ENCODE data around the gene SMC6.

Gene SMC6

DNA sequence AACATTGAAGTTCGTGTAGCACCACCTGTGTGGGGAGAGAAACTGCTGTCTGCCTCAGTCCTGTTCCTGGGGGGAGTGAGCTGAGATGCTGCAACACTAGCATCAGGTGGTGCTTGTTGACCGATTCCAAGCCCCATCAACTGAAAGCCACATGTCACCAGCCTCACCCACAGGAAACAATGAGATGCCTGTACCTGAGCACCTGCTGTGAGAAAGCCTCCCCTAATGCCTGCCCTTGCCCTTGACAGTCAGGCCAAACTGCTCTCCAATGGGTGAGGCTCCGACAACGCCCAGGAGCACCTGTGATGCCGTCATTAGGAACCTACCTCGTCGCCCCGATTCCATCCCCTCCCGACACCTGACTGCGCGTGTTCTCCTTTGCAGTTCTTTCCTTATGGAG, 104.6 kb downstream of the SMC6 start:
- no peak for DNase-seq (ENCODE audit: low read depth)

DNA sequence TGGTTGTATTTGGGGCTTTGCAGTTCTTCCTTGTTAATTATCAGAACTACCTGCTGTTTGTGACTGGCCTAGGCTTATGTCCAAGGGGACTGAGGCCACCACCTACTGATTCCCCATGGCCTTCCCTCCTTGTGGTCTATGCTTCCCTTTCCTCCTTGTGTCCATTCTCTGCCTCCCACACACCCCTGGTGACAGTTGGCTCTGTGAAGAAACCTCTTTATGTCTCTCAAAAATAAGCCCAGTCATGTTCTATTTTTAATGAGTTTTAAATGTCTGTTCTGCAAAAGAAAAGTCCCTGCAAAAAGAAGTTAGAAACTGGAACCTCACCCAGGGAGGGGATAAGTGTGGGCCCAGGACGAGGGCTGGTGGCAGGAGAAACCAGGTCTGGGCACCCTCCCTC, 105.0 kb downstream of the SMC6 start:
- DNase-seq (ENCODE audit: low read depth) = no peak

DNA sequence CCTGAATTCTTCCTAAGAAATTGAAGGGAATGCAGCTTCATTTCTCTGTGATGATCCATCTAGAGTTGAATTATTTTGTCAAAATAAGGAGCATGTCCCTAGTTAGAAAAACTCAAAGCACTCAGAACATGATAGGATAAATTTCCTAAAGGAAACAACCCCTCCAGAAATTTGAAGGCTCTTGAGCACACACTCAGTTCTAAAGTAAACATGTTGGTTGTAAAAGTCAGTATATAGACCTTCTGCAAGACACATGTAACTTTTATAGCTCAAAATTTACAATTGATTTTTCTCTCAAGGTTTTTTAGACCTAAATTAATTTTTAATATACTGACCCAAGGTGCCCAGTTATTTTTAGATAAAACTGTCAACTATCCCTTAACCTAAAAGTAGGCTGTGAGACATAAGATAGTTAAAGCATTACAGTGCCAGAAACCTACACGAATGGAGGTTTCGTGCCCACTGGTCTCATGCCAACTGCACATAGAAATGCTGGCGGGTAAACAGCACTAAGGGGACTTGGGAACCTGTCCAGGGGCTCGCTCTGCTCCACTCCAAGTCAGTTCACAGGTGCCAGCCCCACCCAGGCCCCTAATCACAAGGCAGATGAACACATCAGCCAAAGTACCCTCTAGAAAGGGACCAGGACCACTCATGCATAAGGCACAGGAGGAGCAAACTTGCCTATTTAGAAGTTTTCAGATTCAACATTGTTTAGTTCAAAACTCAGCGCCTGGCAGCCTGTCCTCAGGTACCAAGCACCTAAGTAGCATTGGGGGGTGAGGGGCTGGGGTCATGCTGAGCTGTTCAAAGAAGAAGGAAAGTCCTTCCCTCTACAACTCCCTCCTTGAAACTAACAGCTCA, 106.5 kb downstream of the SMC6 start:
- DNase-seq (ENCODE audit: low read depth) = no peak

DNA sequence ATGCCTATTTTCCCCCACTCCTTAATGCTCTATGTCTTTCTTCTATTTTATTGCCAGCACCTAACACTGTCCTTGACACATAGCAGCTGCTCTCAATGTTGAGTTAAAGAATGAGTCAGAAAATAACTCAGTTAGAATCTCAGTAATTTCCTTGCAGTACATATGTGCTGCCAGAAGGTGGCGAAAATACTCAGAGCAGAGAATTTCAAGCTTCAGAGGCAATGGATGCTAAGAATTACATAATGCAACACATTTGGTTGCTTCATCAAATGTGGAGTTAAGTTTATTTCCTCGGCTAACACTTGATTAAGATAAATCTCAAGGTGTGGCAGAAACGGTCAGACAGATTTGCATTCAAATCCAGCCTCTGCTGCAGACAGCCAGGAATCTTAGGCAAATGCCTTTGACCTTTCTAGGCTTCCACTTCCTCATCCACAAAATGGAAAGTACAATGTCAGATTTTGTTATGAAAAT, 107.5 kb downstream of the SMC6 start:
- DNase-seq (ENCODE audit: low read depth) = no peak

DNA sequence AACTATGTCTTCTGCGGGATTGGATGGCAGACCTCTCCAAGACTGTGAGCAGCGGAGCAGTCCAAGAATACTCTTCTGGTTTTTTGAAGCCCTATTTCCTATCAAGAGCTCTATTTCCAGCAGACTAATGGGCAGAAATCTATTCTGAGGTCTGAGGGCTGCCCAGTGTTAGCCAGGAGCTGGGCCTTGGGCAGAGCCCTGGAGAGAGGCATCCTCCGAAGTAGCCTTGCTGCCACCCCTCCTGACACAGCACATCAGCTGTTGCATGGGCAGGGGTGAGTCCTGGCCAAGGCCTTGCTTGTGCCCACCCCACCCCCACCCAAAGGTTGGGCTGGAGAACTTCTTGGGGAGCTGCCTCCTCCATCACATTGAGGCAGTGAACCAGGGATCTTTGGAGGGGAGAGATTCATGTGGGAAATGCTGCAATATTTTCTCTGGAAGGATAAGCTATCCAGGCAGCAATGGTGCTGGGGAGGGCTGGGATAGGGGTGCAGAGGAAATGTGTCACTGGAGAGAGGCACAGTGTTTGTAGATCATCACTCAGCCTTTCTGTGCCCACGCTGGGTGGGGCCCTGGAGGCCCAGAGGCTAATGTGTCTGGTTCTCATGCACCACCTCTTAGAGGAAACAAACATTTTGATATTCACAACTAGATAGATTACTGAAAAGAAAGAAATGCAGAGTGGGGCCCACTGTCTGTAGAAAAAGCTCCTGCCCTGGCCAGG, 108.5 kb downstream of the SMC6 start:
- DNase-seq (ENCODE audit: low read depth) = no peak

DNA sequence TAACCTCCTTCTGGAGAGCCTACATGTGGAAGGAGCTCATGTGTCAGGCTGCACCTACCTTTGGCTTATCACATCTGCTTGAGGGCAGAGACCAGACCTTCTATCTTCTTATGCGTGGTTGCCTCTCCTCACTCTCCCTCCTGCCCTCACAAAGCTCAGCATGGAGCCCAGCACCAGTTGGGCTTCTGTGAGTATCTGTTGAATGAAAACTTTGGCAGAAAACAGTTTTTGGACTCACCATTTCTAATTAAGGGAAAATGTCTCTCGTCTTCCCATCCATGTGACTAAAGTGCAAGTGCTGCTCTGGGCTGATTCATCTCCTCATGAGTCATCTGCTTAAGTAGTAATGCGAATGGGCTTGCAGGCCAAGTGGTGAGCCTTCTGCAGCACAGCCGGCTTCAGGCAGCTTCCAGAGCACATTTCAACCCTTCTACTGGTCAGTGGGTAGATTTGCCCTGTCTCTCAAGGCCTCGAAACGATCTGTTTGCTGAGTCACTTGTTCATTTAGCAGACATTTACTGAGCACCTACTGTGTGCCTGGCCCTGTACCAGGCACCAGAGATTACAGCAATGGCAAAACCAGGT, 110.5 kb downstream of the SMC6 start:
- DNase-seq (ENCODE audit: low read depth) = no peak

DNA sequence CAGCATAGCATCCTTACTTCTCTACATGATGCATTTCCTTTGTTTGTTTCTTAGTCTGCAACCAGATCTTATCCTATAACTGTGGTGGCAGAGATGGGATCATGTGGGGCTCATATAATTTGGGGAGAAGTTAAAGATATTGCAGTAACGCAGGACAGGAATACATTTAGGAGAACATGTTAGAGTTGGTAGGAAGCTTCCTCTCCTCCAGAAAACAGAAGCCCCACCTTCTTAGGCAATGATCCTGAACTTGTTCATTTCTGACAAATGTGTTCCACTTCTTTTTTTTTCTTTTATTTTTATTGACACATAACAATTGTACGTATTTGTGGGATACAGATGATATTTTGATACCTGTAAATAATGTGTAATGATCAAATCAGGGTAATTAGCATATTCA, 113.2 kb downstream of the SMC6 start:
- no peak for DNase-seq (ENCODE audit: low read depth)

DNA sequence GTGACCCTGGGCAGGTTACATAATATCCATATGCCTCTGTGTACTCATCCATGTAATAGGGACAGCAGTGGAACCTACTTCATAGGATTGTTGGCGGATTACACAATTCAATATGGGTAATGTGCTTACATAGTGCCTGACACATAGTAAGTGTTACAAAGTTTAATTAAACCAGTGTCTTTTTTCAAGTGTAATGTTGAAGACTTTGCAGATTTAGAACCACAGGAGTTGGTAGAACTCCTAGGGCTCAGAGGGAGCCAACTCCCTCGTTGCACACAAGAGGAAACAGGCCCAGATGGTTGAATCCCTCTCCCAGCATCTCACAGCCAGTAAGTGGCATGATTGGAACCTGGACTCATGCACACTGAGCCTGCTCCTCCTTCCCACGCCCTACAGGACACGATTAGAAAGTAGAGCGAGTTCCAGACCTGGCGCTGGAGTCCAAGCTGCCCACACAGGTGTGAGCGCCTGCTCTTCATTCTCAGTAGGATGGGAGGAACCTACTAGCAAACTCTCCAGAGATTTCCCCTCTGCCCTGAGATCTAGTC, 115.3 kb downstream of the SMC6 start:
- no peak for DNase-seq (ENCODE audit: low read depth)

DNA sequence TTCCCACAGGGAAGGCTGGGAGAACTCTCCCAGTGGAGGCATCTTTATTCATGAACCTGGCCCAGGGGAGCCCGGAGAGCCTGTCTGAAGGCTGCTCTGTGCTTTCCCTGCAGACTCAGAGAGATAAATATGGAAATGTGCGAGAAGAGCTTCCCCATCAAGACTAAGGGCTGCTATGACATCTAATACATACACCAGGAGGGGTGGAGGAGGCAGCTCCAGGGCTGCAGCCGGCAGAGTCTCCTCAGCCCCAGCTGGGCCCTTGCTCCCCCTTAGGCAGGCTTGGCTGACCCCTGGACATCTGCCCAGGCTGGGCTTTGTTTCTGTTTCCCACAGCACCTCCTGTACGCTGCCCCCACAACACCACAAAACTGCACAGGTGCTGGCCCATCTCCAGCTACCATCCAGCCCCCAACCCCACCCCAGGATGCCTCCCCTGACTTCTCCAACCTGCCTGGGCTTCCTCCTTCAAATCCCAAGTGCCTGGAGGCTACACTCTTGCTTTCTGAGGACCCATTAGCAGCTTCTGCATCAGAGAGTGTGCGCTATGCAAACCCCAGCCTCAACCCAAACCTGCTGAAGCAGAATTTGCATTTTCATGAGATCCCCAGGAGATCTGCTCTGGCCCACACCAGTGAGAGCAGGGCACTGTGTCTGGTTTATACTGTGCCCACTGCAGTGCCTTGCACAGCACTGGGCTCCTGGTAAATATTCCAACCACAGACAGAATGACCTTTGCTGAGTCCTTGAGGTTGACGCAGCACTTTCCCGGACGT, 116.3 kb downstream of the SMC6 start:
- DNase-seq (ENCODE audit: low read depth) = no peak

DNA sequence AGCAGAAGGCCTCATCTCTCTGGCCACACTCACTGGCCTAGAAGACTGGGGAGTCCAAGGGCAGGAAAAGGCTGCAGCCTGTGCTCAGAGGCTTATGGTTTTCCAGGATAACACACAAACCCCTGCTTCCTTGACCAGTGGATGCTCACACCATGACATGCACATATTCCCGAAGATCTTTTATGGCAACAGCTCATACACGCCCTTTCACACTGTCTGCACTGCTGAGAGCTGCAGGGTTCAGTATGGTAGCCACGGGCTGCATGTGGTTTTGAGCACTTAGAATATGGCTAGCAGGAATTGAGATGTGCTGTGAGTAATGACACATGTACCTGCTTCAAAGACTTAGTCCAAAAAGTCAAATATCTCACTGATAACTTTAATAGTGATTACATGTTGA, 117.4 kb downstream of the SMC6 start:
- DNase-seq (ENCODE audit: low read depth) = no peak

DNA sequence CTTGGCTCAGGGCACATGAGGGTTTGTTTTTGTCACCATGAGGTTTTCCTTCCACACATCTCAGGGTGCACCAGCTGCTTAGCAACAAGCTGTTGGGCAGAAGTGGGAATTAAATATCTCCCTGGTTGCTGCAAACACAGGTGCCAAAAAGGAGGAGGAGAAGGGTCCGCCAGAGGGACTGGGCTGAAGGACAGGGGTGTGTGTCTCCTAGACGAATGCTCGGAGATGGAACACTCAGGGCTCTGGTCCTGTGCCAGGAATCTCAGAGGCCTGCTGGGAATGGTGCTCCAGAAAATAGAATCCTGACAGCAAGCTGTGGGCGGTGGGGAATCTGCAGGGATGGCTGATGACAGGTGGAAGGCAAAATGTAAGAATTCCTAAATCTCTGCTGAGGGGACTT, 118.6 kb downstream of the SMC6 start:
- no peak for DNase-seq (ENCODE audit: low read depth)

DNA sequence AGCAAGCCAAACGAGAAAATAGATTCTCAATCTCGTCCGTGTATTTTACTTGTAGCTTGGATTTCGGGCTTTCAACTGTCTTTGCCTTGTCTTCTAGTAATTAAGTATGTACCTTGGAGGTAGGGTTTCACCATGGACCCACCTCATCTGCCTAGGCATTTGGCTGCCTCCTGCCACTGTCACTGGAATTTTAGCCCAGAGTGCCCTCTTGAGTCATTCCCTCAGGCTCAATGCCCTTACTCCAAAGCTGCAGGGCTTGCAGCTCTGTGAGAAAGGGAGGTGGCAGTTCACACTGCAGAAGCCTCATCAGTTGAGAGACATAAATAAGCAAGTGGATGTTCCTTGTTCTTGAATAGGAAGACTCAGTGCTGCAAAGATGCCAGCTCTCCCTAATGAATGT, 123.5 kb downstream of the SMC6 start:
- no peak for DNase-seq (ENCODE audit: low read depth)

DNA sequence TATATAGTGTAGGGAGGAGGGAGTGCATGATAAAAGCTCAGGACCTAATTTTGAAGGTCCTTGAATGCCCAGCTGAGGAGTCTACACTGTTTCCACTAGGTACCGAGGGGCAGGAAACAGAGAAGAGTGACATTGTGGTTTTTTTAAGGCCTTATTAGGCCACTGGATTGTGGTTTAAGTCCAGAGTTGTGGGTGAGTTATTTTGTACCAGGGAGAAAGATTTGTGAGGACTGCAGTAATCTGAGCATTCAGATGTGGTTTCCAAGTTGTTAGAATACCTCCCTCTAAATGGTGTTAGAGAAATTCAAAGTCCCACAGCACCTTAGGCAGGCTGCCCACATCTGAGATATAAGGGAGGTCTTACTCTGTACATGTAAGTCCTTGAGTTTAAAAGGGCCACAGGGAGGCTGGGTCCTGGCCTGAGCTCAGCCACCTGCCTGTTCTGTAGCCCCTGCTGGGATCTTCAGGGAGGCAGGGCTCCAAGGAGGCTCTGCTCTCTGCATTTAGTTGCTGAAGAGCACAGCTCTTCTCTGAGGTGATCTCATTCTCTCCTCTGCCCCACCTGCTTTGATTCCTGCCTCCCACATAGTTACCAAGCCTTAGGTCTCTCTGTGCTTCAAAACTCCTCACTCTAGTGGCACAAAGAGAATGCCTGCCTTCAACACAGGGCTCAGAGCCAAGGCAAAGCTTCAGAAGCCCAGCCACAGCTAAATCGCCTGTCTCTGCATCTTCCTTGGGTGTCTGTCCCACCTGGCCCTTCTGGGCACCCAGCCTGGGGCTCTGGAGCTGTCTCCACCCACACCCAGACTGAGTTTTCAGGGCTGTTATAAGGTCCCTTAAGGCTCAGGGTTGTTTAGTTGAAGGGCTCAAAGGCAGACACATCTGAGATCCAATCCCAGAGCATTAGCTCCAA, 125.0 kb downstream of the SMC6 start:
- no peak for DNase-seq (ENCODE audit: low read depth)

DNA sequence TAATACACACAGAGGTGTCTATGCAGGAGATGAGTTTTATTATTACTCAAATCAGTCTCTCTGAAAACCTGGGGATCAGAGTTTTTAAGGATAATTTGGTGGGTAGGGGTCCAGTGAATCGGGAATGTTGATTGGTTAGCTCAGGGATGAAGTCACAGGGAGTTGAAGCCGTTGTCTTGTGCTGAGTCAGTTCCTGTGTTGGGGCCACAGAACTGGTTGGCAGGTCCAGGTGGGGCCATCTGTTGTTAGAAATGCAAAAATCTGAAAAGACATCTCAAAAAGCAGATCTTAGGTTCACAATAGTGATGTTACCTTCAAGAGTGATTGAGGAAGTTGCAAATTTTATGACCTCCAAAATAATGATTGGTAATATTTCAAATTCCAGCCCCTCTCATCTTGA, 126.2 kb downstream of the SMC6 start:
- DNase-seq (ENCODE audit: low read depth) = no peak

DNA sequence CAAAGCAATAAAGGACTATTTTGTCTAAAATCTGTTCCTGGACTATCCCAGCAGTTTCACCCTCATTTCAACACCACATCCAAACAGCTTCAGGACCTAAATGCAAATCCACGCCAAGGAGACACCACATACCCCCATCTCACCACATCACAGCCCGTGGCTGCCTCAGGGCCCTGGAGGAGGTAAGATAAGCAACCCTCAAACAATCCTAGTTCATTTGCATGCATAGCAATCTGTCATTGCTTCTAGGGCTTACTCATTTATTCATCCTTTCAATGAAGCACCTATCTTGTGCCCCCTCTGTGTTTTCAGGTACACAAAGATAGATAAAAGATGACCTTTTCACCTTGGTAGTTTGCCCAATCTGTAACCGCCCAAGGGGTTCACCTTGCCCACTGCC, 126.6 kb downstream of the SMC6 start:
- no peak for DNase-seq (ENCODE audit: low read depth)

DNA sequence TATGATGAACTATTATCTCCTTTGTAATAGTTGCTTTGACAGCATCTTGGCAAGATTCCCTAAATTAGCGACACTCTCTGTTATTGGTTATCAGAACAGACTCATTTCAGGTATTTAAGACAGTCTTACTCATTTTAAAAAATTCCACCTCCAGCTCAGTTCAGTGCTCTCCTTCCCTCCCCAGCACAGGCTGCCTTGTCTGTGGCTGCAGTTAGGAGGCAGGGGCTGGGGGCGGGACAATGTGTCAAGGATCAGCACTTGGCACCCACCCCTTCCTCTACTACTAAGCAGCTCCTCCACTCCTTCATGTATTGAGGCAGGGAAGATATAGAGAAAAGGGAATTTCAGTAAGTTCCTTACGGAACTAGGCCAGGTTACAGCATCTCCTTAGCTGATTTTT, 128.2 kb downstream of the SMC6 start:
- DNase-seq (ENCODE audit: low read depth) = no peak

DNA sequence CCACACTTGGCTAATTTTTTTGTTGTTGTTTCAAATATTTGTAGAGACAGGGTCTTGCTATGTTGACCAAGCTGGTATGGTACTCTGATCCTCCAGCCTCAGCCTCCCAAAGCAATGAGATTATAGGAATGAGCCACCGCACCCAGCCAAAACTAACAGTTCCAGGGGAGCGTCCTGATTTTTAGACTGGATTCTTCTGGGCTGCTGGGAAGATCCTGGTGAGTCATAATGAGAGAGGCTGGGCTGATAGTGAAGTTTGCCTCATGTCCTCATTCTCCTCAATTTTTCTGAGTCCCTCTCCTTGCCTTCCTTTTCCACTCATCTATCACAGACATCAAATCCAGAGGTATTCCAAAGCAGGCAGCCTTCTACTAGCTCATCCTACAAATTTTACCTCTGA, 131.8 kb downstream of the SMC6 start:
- DNase-seq (ENCODE audit: low read depth) = no peak

DNA sequence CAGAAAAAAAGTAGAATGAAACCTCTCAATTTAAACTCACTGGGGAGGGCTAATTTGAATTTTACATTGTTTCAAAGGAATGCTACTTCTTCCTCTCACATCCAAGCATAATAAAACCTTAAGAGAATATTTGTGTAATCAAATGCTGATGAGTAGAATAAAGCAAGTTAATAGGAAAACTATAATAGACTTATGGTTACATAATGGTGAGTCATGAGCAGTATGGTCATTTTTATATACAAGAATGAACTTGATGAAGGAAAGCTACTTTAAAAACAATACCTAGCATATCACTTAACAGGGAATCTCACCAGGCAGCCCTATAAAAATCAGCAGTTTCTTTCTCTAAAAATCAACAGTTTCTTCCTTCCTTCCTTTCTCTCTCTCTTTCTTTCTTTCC, 132.8 kb downstream of the SMC6 start:
- no peak for DNase-seq (ENCODE audit: low read depth)

DNA sequence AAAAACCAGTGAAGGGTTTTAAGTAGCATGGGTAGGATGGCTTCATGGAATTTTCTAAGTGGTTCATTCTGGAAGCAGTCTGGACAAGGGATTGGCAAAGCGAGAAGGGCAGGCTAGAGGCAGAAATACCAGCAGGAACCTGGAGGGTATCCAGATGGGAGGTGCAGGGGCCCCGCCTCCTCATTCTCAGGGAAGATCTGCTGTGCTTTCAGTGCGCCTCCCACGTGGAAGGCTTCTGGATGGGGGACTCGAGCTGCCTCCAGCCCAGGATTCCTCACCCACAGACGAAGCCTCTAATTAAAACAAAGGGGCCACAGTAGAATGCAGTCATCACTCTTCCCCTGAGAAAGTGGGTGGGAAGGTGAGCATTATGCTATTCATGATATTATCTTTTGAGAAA, 133.3 kb downstream of the SMC6 start:
- DNase-seq (ENCODE audit: low read depth) = no peak

DNA sequence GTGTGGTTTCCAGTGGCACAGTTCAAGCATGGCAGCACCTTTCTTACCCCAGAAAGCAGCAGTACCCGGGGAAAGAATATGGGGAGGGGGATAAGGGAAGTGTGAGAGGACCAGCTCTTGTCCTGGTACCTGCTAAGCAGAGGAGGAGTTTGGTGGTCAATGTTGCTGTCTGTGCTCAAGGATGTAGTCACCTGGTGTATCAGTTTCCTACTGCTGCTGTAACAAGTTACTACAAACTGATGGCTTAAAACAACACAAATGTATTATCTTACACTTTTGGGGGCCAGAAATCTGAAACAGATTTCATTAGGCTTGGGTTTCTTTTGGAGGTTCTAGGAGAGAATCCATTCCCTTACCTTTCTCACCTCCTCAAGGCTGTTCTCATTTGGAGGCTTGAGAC, 135.7 kb downstream of the SMC6 start:
- DNase-seq (ENCODE audit: low read depth) = no peak

DNA sequence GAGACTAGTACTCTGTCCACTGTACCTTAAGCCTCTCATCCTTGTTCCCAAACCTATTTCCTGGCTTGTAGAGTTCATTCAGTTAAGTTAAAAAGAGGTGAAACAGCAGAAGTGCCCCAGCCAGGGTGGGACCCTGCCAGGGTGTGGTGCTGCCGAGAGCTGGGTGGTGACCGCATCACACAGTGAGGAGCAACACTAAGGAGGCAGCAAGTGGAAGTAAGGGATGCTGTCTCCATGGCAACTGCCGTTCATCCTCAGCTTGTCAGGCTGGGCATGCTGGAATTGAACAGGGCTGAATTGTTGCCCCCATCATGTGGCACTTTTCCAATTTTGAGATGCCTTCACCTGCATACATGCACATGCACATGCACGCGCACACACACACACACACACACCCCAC, 136.1 kb downstream of the SMC6 start:
- DNase-seq (ENCODE audit: low read depth) = no peak

Data from stimulated activated CD8-positive, alpha-beta memory T cell treated with anti-CD3 and anti-CD28 coated beads, Interleukin-4, amount 100 ng/mL, for 24 hours (primary cell).